ENCODE measurements around the gene RPS15. TPM values are rescaled to one million over a fixed set of nuclear protein-coding genes. Genes with fewer than 3 reads are reported as not detected.
A peak's percentile ranks its signal among the peaks of the same experiment; 100 is the strongest.

Gene RPS15
- total RNA-seq, 1 donor from 2014 or later = 614 TPM

- DNase-seq (ENCODE audit: low spot score) = no peak
- Mint-ChIP-seq H3K4me3 (ENCODE audit: unreplicated experiment) (no peak overlapping the region), H3K27ac (ENCODE audit: unreplicated experiment) (peak overlapping the region; percentile 32), H3K27me3 (ENCODE audit: low read depth) (no peaks in the 10 kb centered on the region), H3K4me1 (ENCODE audit: low read depth) (peaks cover 6% of the 10 kb centered on the region), H3K36me3 (ENCODE audit: low read depth) (peaks cover 17% of the 10 kb centered on the region), H3K9me3 (ENCODE audit: low read depth) (no peaks in the 10 kb centered on the region)
- TF ChIP-seq CTCF (IDR thresholded peaks at IDR 0.05) = no peak
These were observed 15.8 kb upstream of the RPS15 start for GRCh38 chr19:1422360-1422759.

- Mint-ChIP-seq H3K4me3 (ENCODE audit: unreplicated experiment) (no peak overlapping the region), H3K36me3 (ENCODE audit: low read depth) (peaks cover 17% of the 10 kb centered on the region), H3K9me3 (ENCODE audit: low read depth) (no peaks in the 10 kb centered on the region), H3K4me1 (ENCODE audit: low read depth) (peaks cover 2% of the 10 kb centered on the region), H3K27ac (ENCODE audit: unreplicated experiment) (no peak overlapping the region), H3K27me3 (ENCODE audit: low read depth) (no peaks in the 10 kb centered on the region)
- TF ChIP-seq CTCF (IDR thresholded peaks at IDR 0.05) = no peak
- no peak for DNase-seq (ENCODE audit: low spot score)
These were observed 15.3 kb upstream of the RPS15 start for GRCh38 chr19:1422943-1423342.

GRCh38 chr19:1423436-1424191, 14.6 kb upstream of the RPS15 start:
- H3K27me3 Mint-ChIP-seq (ENCODE audit: low read depth) = no peaks in the 10 kb centered on the region
- H3K4me1 Mint-ChIP-seq (ENCODE audit: low read depth) = no peaks in the 10 kb centered on the region
- TF ChIP-seq CTCF (IDR thresholded peaks at IDR 0.05) = no peak
- H3K9me3 Mint-ChIP-seq (ENCODE audit: low read depth) = no peaks in the 10 kb centered on the region
- no peak overlapping the region for H3K27ac Mint-ChIP-seq (ENCODE audit: unreplicated experiment)
- H3K36me3 Mint-ChIP-seq (ENCODE audit: low read depth) = peaks cover 17% of the 10 kb centered on the region
- H3K4me3 Mint-ChIP-seq (ENCODE audit: unreplicated experiment) = no peak overlapping the region
- peak; percentile 88 for DNase-seq (ENCODE audit: low spot score)

GRCh38 chr19:1424192-1424955, 13.8 kb upstream of the RPS15 start:
- no peak for DNase-seq (ENCODE audit: low spot score)
- Mint-ChIP-seq H3K36me3 (ENCODE audit: low read depth) (peaks cover 16% of the 10 kb centered on the region), H3K27ac (ENCODE audit: unreplicated experiment) (no peak overlapping the region), H3K9me3 (ENCODE audit: low read depth) (no peaks in the 10 kb centered on the region), H3K27me3 (ENCODE audit: low read depth) (no peaks in the 10 kb centered on the region), H3K4me3 (ENCODE audit: unreplicated experiment) (no peak overlapping the region), H3K4me1 (ENCODE audit: low read depth) (no peaks in the 10 kb centered on the region)
- no peak for TF ChIP-seq CTCF (IDR thresholded peaks at IDR 0.05)

GRCh38 chr19:1425102-1425837, 12.9 kb upstream of the RPS15 start:
- no peak overlapping the region for H3K27ac Mint-ChIP-seq (ENCODE audit: unreplicated experiment)
- H3K4me3 Mint-ChIP-seq (ENCODE audit: unreplicated experiment) = no peak overlapping the region
- H3K36me3 Mint-ChIP-seq (ENCODE audit: low read depth) = peaks cover 14% of the 10 kb centered on the region
- no peak for DNase-seq (ENCODE audit: low spot score)
- no peaks in the 10 kb centered on the region for H3K4me1 Mint-ChIP-seq (ENCODE audit: low read depth)
- no peaks in the 10 kb centered on the region for H3K27me3 Mint-ChIP-seq (ENCODE audit: low read depth)
- H3K9me3 Mint-ChIP-seq (ENCODE audit: low read depth) = no peaks in the 10 kb centered on the region
- TF ChIP-seq CTCF (IDR thresholded peaks at IDR 0.05) = no peak

All from chondrocyte (in vitro differentiated cells).